CD4-positive, alpha-beta memory T cell (primary cell): ENCODE measurements around the gene CDC42EP2. TPM values are rescaled to one million over a fixed set of nuclear protein-coding genes. Genes with fewer than 3 reads are reported as not detected.
A peak's percentile ranks its signal among the peaks of the same experiment; 100 is the strongest.

Source experiments
- CTCF ChIA-PET: fragments of 350-600 bp; sonication (Branson Sonifier 250); formaldehyde crosslinking; loops from one replicate; lab custom pipeline; 2021; ENCODE audit warnings: inconsistent platforms; ENCODE audit not compliant: partially characterized antibody; lab: Charles Lee
- POLR2A ChIA-PET: fragments of 350-600 bp; sonication (Branson Sonifier 250); formaldehyde crosslinking; loops from one replicate; lab custom pipeline; 2021; ENCODE audit not compliant: partially characterized antibody; lab: Charles Lee
- DNase-seq, 5 donors: peaks; one replicate each; pipeline versions ENCODE4 v3.0.0 to v3.0.0-alpha.2; 2020 to 2022; ENCODE audit warnings: mixed read lengths in 1 of 5
- H3K27ac ChIP-seq: one replicate; pipeline ENCODE4 v1.7.0; 2013; ENCODE audit warnings: low read depth, low read length
- H3K27me3 ChIP-seq: 2 replicates; pipeline ENCODE4 v1.7.0; 2013; ENCODE audit warnings: mild to moderate bottlenecking, low read length, moderate library complexity; ENCODE audit not compliant: insufficient read depth
- H3K36me3 ChIP-seq: 2 replicates; pipeline ENCODE4 v1.7.0; 2013; ENCODE audit warnings: mild to moderate bottlenecking, low read length, moderate library complexity; ENCODE audit not compliant: insufficient read depth
- H3K4me1 ChIP-seq: 2 replicates; pipeline ENCODE4 v1.7.0; 2013; ENCODE audit warnings: mild to moderate bottlenecking, low read length, moderate library complexity; ENCODE audit not compliant: insufficient read depth
- H3K4me3 ChIP-seq, 2 donors: one replicate each; pipeline ENCODE4 v1.7.0; 2013; ENCODE audit warnings: low read length in 2 of 2, mild to moderate bottlenecking in 1 of 2
- H3K9me3 ChIP-seq, 2 donors: one replicate each; pipeline ENCODE4 v1.7.0; 2013; ENCODE audit warnings: low read length in 2 of 2, control low read depth in 1 of 2; ENCODE audit not compliant: control insufficient read depth in 1 of 2
- H3K27ac Mint-ChIP-seq, 7 donors: one replicate each; pipeline ENCODE4 v1.8.0; 2020 to 2021; ENCODE audit warnings: mixed read lengths in 7 of 7, mild to moderate bottlenecking in 6 of 7, inconsistent platforms in 3 of 7, moderate library complexity in 3 of 7
- H3K27me3 Mint-ChIP-seq, 2 donors: one replicate each; pipeline ENCODE4 v1.8.0; 2020 to 2021; ENCODE audit warnings: mixed read lengths in 2 of 2
- H3K36me3 Mint-ChIP-seq, 2 donors: one replicate each; pipeline ENCODE4 v1.8.0; 2020 to 2021; ENCODE audit warnings: mixed read lengths in 2 of 2, inconsistent platforms in 1 of 2, mild to moderate bottlenecking in 1 of 2
- H3K4me1 Mint-ChIP-seq, 4 donors: one replicate each; pipeline ENCODE4 v1.8.0; 2020 to 2021; ENCODE audit warnings: mixed read lengths in 4 of 4, mild to moderate bottlenecking in 1 of 4
- H3K4me3 Mint-ChIP-seq, 8 donors: one replicate each; pipeline ENCODE4 v1.8.0; 2020 to 2021; ENCODE audit warnings: mixed read lengths in 8 of 8, mild to moderate bottlenecking in 7 of 8, moderate library complexity in 6 of 8, inconsistent platforms in 3 of 8
- H3K9me3 Mint-ChIP-seq, 8 donors: one replicate each; pipeline ENCODE4 v1.8.0; 2020 to 2021; ENCODE audit warnings: mixed read lengths in 8 of 8, mild to moderate bottlenecking in 5 of 8, inconsistent platforms in 3 of 8, moderate library complexity in 1 of 8
- intact Hi-C: fragments of 100-400 bp; cut with micrococcal nuclease; formaldehyde crosslinking; loops from one replicate; pipeline ENCODE4 v1.15.1; 2023
- polyA plus RNA-seq, 2 donors: library from polyadenylated mRNA; unstranded; fragments of 300-500 nt; fragmentation: Illumina TruSeq; gene quantifications; one replicate each; pipeline ENCODE4 v1.2.3, GENCODE V29; 2021
- total RNA-seq, 2 experiments: library from RNA; stranded (reverse); gene quantifications; one replicate each; pipeline ENCODE4 v1.2.3, GENCODE V29; 2021

The CDC42EP2 gene
- total RNA-seq, result under 1 TPM; 0.55 to 0.67 TPM
- polyA plus RNA-seq, result not detected

- intact Hi-C loops, result loop anchor here (1.0 to 2.0 kb wide), 5 partner anchors 19 to 204 kb away; partner anchors contain the start of genes DPF2 and TM7SF2
- H3K4me1 ChIP-seq, result peaks cover 15% of the 10 kb centered on the region
- H3K4me1 Mint-ChIP-seq, result peaks cover 4 to 14% (median 7%) of the 10 kb centered on the region in 4 donors
- peak within 1 kb of the TSS in 1 of 7 donors; percentile 44 for H3K27ac Mint-ChIP-seq
- H3K9me3 Mint-ChIP-seq, result no peaks in the 10 kb centered on the region
- ChIA-PET POLR2A (interaction anchor here (0.6 to 2.2 kb wide), 18 partner anchors 12 to 204 kb away, joined by 3 to 8 read pairs (median 4); partner anchors contain the start of genes CAPN1, DPF2, MALAT1 and POLA2), CTCF (interaction anchor here (0.6 to 10.1 kb wide), 32 partner anchors 8 to 627 kb away, joined by 3 to 170 read pairs (median 4); partner anchors contain the start of genes DPF2, FAU, MRPL49 and POLA2)
- H3K36me3 Mint-ChIP-seq, result no peaks in the 10 kb centered on the region
- no peaks in the 10 kb centered on the region for H3K9me3 ChIP-seq
- H3K27ac ChIP-seq, result peak within 1 kb of the TSS; percentile 49
- no peaks in the 10 kb centered on the region for H3K27me3 ChIP-seq
- DNase-seq, result peak; percentile 51 to 71 (median 58)
- peak within 1 kb of the TSS; percentile 73 to 74 for H3K4me3 ChIP-seq
- peak within 1 kb of the TSS; percentile 72 to 83 (median 76) for H3K4me3 Mint-ChIP-seq
- H3K27me3 Mint-ChIP-seq, result no peaks in the 10 kb centered on the region
- no peaks in the 10 kb centered on the region for H3K36me3 ChIP-seq
Observed at GRCh38 chr11:65314501-65315203, at the start of gene CDC42EP2. CDC42EP2 (plus strand) TSS chr11:65314866; CDS start chr11:65320899, 6,033 bp downstream.

- intact Hi-C loops, result no loop called here
- no peak overlapping the region for H3K4me3 ChIP-seq
- H3K4me1 ChIP-seq, result peaks cover 13% of the 10 kb centered on the region
- Mint-ChIP-seq H3K27ac (peak overlapping the region in 4 of 7 donors; percentile 5 to 32 (median 22)), H3K4me3 (no peak overlapping the region), H3K9me3 (peaks cover 0 to 3% (median 0%) of the 10 kb centered on the region in 8 donors), H3K27me3 (no peaks in the 10 kb centered on the region), H3K36me3 (peaks cover 27 to 48% of the 10 kb centered on the region in 2 donors), H3K4me1 (peaks cover 22 to 46% (median 28%) of the 10 kb centered on the region in 4 donors)
- no peak for DNase-seq
- CTCF ChIA-PET, result interaction anchor here (0.7 to 1.4 kb wide), 3 partner anchors 9 to 63 kb away, joined by 3 to 5 read pairs (median 4); no protein-coding TSS in a partner anchor
- no peak overlapping the region for H3K27ac ChIP-seq
- POLR2A ChIA-PET, result no interaction called here
- H3K27me3 ChIP-seq, result no peaks in the 10 kb centered on the region
- H3K9me3 ChIP-seq, result no peaks in the 10 kb centered on the region
- peaks cover 12% of the 10 kb centered on the region for H3K36me3 ChIP-seq
Observed at GRCh38 chr11:65266210-65266609, 48.5 kb upstream of the CDC42EP2 start.

GRCh38 chr11:65274735-65275682 is 39.7 kb upstream of the CDC42EP2 start:
- ChIA-PET CTCF (interaction anchor here (0.6 to 12.0 kb wide), 9 partner anchors 8 to 953 kb away, joined by 3 to 115 read pairs (median 5); partner anchors contain the start of genes CDC42EP2 and POLA2), POLR2A (interaction anchor here (0.6 to 1.3 kb wide), 5 partner anchors 13 to 224 kb away, joined by 3 to 6 read pairs (median 3); partner anchors contain the start of genes CDC42EP2, MALAT1 and POLA2)
- Histone ChIP-seq H3K4me3 (no peak overlapping the region), H3K36me3 (peaks cover 21% of the 10 kb centered on the region), H3K27ac (no peak overlapping the region), H3K27me3 (no peaks in the 10 kb centered on the region), H3K9me3 (no peaks in the 10 kb centered on the region), H3K4me1 (peaks cover 8% of the 10 kb centered on the region)
- no peak overlapping the region for H3K4me3 Mint-ChIP-seq
- H3K9me3 Mint-ChIP-seq, result no peaks in the 10 kb centered on the region
- peak overlapping the region in 2 of 7 donors; percentile 5 to 11 for H3K27ac Mint-ChIP-seq
- H3K36me3 Mint-ChIP-seq, result peaks cover 31 to 51% of the 10 kb centered on the region in 2 donors
- peak; percentile 19 to 39 (median 29) for DNase-seq
- peaks cover 6 to 12% (median 9%) of the 10 kb centered on the region in 4 donors for H3K4me1 Mint-ChIP-seq
- no peaks in the 10 kb centered on the region for H3K27me3 Mint-ChIP-seq
- intact Hi-C loops, result loop anchor here (1.0 kb wide), 2 partner anchors 40 to 235 kb away; no protein-coding TSS in a partner anchor

- DNase-seq, result no peak
- peaks cover 11% of the 10 kb centered on the region for H3K4me1 ChIP-seq
- Mint-ChIP-seq H3K27me3 (no peaks in the 10 kb centered on the region), H3K4me3 (no peak overlapping the region), H3K36me3 (peaks cover 30 to 51% of the 10 kb centered on the region in 2 donors), H3K9me3 (no peaks in the 10 kb centered on the region), H3K4me1 (peaks cover 7 to 15% (median 11%) of the 10 kb centered on the region in 4 donors), H3K27ac (peak overlapping the region in 3 of 7 donors; percentile 11 to 42 (median 29))
- no peak overlapping the region for H3K4me3 ChIP-seq
- CTCF ChIA-PET, result interaction anchor here (0.6 to 12.0 kb wide), 7 partner anchors 9 to 954 kb away, joined by 3 to 115 read pairs (median 5); partner anchors contain the start of genes CDC42EP2 and POLA2
- peaks cover 12% of the 10 kb centered on the region for H3K36me3 ChIP-seq
- H3K27ac ChIP-seq, result no peak overlapping the region
- H3K9me3 ChIP-seq, result no peaks in the 10 kb centered on the region
- POLR2A ChIA-PET, result interaction anchor here (1.3 kb wide), 1 partner anchor 14 kb away, joined by 6 read pairs; the partner anchor contains the start of gene POLA2
- no peaks in the 10 kb centered on the region for H3K27me3 ChIP-seq
- intact Hi-C loops, result loop anchor here (1.0 kb wide), 2 partner anchors 39 to 234 kb away; no protein-coding TSS in a partner anchor
Observed at GRCh38 chr11:65275906-65276305, 38.8 kb upstream of the CDC42EP2 start.

GRCh38 chr11:65277631-65278277 is 36.9 kb upstream of the CDC42EP2 start:
- no peak for DNase-seq
- peaks cover 20% of the 10 kb centered on the region for H3K36me3 ChIP-seq
- H3K4me1 ChIP-seq, result peaks cover 11% of the 10 kb centered on the region
- Mint-ChIP-seq H3K27me3 (no peaks in the 10 kb centered on the region), H3K36me3 (peaks cover 36 to 60% of the 10 kb centered on the region in 2 donors), H3K27ac (no peak overlapping the region), H3K9me3 (no peaks in the 10 kb centered on the region), H3K4me3 (no peak overlapping the region), H3K4me1 (peaks cover 7 to 15% (median 11%) of the 10 kb centered on the region in 4 donors)
- no peaks in the 10 kb centered on the region for H3K27me3 ChIP-seq
- no peaks in the 10 kb centered on the region for H3K9me3 ChIP-seq
- intact Hi-C loops, result no loop called here
- H3K4me3 ChIP-seq, result no peak overlapping the region
- ChIA-PET CTCF (interaction anchor here (5.7 to 12.0 kb wide), 2 partner anchors 38 to 52 kb away, joined by 56 to 115 read pairs; partner anchors contain the start of gene CDC42EP2), POLR2A (interaction anchor here (1.3 kb wide), 1 partner anchor 15 kb away, joined by 3 read pairs; no protein-coding TSS in a partner anchor)
- H3K27ac ChIP-seq, result no peak overlapping the region

- H3K27me3 Mint-ChIP-seq, result no peaks in the 10 kb centered on the region
- Histone ChIP-seq H3K27ac (no peak overlapping the region), H3K4me3 (no peak overlapping the region), H3K4me1 (peaks cover 11% of the 10 kb centered on the region), H3K27me3 (no peaks in the 10 kb centered on the region), H3K9me3 (no peaks in the 10 kb centered on the region), H3K36me3 (peaks cover 20% of the 10 kb centered on the region)
- no peaks in the 10 kb centered on the region for H3K9me3 Mint-ChIP-seq
- peaks cover 7 to 15% (median 11%) of the 10 kb centered on the region in 4 donors for H3K4me1 Mint-ChIP-seq
- ChIA-PET CTCF (interaction anchor here (0.7 to 12.0 kb wide), 3 partner anchors 37 to 52 kb away, joined by 5 to 115 read pairs (median 56); partner anchors contain the start of gene CDC42EP2), POLR2A (no interaction called here)
- no peak for DNase-seq
- no peak overlapping the region for H3K4me3 Mint-ChIP-seq
- peaks cover 36 to 60% of the 10 kb centered on the region in 2 donors for H3K36me3 Mint-ChIP-seq
- peak overlapping the region in 1 of 7 donors; percentile 75 for H3K27ac Mint-ChIP-seq
- intact Hi-C loops, result no loop called here
Observed at GRCh38 chr11:65278356-65278755, 36.3 kb upstream of the CDC42EP2 start.
